Glomerular visceral epithelial cell (primary cell): Measurements from ENCODE around the gene SLC37A1.

ENCODE experiments used
- DNase-seq: peaks from one replicate; pipeline ENCODE4 v3.0.0-alpha.2; 2016; ENCODE audit errors: extremely low spot score

Gene SLC37A1

GRCh38 chr21:42478504-42478903 lies 35.1 kb upstream of the SLC37A1 start:
- DNase-seq = no peak

GRCh38 chr21:42479582-42479981 lies 34.1 kb upstream of the SLC37A1 start:
- no peak for DNase-seq

- no peak for DNase-seq
Measured at GRCh38 chr21:42480736-42481135, 32.9 kb upstream of the SLC37A1 start.

GRCh38 chr21:42481169-42481568 lies 32.5 kb upstream of the SLC37A1 start:
- DNase-seq = no peak

- DNase-seq = no peak
Measured at GRCh38 chr21:42484966-42485365, 28.7 kb upstream of the SLC37A1 start.

GRCh38 chr21:42486072-42486471 lies 27.6 kb upstream of the SLC37A1 start:
- DNase-seq = no peak

GRCh38 chr21:42486531-42486930 lies 27.1 kb upstream of the SLC37A1 start:
- DNase-seq = no peak

- no peak for DNase-seq
Measured at GRCh38 chr21:42489006-42489563, 24.6 kb upstream of the SLC37A1 start.

- DNase-seq = no peak
Measured at GRCh38 chr21:42489991-42490390, 23.7 kb upstream of the SLC37A1 start.

- DNase-seq = no peak
Measured at GRCh38 chr21:42490720-42491119, 22.9 kb upstream of the SLC37A1 start.

GRCh38 chr21:42491328-42491727 lies 22.3 kb upstream of the SLC37A1 start:
- no peak for DNase-seq

- no peak for DNase-seq
Measured at GRCh38 chr21:42492201-42492600, 21.5 kb upstream of the SLC37A1 start.

- no peak for DNase-seq
Measured at GRCh38 chr21:42493109-42494060, 20.3 kb upstream of the SLC37A1 start.

GRCh38 chr21:42495027-42495426 lies 18.6 kb upstream of the SLC37A1 start:
- DNase-seq = no peak

GRCh38 chr21:42495765-42496119 lies 17.9 kb upstream of the SLC37A1 start:
- no peak for DNase-seq

- DNase-seq = peak; percentile 99
Measured at GRCh38 chr21:42496120-42496838, 17.4 kb upstream of the SLC37A1 start, which contains the start of gene RSPH1. RSPH1 (minus strand) TSS chr21:42496224; CDS start chr21:42496186, 38 bp downstream.

GRCh38 chr21:42496839-42497202 lies 16.8 kb upstream of the SLC37A1 start:
- DNase-seq = no peak

- no peak for DNase-seq
Measured at GRCh38 chr21:42498012-42498411, 15.6 kb upstream of the SLC37A1 start.

GRCh38 chr21:42499444-42500112 lies 14.1 kb upstream of the SLC37A1 start:
- DNase-seq = no peak

GRCh38 chr21:42500225-42500624 lies 13.4 kb upstream of the SLC37A1 start:
- DNase-seq = no peak

- DNase-seq = no peak
Measured at GRCh38 chr21:42500736-42501135, 12.9 kb upstream of the SLC37A1 start.

- DNase-seq = no peak
Measured at GRCh38 chr21:42503711-42504110, 9.9 kb upstream of the SLC37A1 start.
